K562 (cell line): ENCODE measurements around the gene OR10G3.

ENCODE experiments used
- ATF1 ChIP-seq, 2 experiments: fragments of 450-650 bp in 1 of 2; IDR thresholded peaks; 2 replicates each; pipeline ENCODE4 v1.6.1; 2016; ENCODE audit warnings: missing compliant biosample characterization in 1 of 2, missing genetic modification characterization in 1 of 2
- POLR2A ChIP-seq: fragments of 450-650 bp; conservative IDR thresholded peaks from 2 replicates; pipeline ENCODE4 v1.6.1; 2016
- ZNF197 ChIP-seq: fragments of 200-800 bp; sonication (Bioruptor generic); IDR thresholded peaks from 2 replicates; pipeline ENCODE4 v1.6.1; 2016; ENCODE audit warnings: low read depth, missing genetic modification characterization, missing compliant biosample characterization

DNA sequence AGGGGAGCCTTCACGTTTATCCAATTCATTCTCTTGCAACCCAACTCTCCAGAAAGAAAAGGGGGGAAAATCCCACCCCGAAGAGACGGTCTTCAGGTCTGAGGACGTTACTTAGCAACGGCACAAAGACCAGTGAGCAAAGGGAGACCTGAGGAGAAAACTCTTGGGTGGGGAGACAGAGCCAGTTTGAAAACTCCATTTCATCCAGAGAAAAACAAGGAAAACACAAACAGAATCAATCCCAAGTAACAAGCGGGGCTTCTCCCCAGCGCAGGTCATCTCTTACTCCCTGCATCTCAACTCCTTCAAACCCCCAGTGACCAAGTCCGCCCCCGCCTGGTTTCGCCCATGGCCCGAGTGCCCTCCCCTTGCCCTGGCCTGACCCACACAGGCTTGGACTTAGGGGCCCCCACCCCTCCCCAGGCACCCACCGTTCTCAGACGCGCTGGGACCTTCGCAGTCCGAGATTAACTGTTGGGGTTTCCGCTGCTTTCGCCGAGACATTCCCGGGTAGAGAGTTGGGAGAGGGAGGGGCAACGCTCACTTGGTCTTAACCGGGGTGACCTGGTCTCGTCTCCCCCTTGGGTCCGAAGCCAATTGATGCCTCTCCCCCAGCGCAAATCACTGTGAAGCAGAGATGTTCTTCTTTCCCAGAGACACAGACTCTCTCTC, 43.3 kb downstream of the OR10G3 start:
- TF ChIP-seq POLR2A: no peak
- no peak for TF ChIP-seq ATF1 (CRISPR knock-in tag; IDR thresholded peaks at IDR 0.05)
- no peak for TF ChIP-seq ATF1 (tag; IDR thresholded peaks at IDR 0.05)
- no peak for TF ChIP-seq ZNF197
